GM12891 (cell line): Measurements from ENCODE around the gene CYGB.
A peak's percentile ranks its signal among the peaks of the same experiment; 100 is the strongest.
"Not testable (repeated sequence)": the region's sequence is repeated elsewhere in the genome, so short reads cannot be mapped to it uniquely, and the experiment has no call there.

Experiments used
- DNase-seq: peaks from one replicate; pipeline ENCODE4 v3.0.0; 2011; ENCODE audit warnings: low spot score; ENCODE audit not compliant: insufficient read length
- FAIRE-seq: peaks from 2 replicates; lab custom pipeline; 2011; peaks lifted over from hg19 to GRCh38; lab: Jason Lieb, UNC
- PAX5 ChIP-seq: IDR thresholded peaks from 2 replicates; pipeline ENCODE4 v1.6.1; 2011; ENCODE audit warnings: low read length, moderate library complexity, mild to moderate bottlenecking; ENCODE audit not compliant: insufficient read depth, severe bottlenecking
- POLR2A ChIP-seq: IDR thresholded peaks from 2 replicates; pipeline ENCODE4 v1.6.1; 2011; ENCODE audit warnings: low read depth, low read length, control low read depth
- POLR2AphosphoS5 ChIP-seq: IDR thresholded peaks from 2 replicates; pipeline ENCODE4 v1.6.1; 2011; ENCODE audit warnings: low read depth, low read length, control low read depth
- POU2F2 ChIP-seq: IDR thresholded peaks from 2 replicates; pipeline ENCODE4 v1.6.1; 2011; ENCODE audit warnings: low read depth, mild to moderate bottlenecking, control low read depth, low read length, moderate library complexity
- SPI1 ChIP-seq: IDR thresholded peaks from 2 replicates; pipeline ENCODE4 v1.6.1; 2011; ENCODE audit warnings: low read depth, low read length, control low read depth
- TAF1 ChIP-seq: IDR thresholded peaks from 2 replicates; pipeline ENCODE4 v1.6.1; 2011; ENCODE audit warnings: low read depth, low read length, control low read depth

The CYGB gene

GRCh38 chr17:76567634-76568432, 30.3 kb upstream of the CYGB start:
- TF ChIP-seq POLR2A (peak; percentile 40; the same call in 1 of the 2 replicates), PAX5 (no peak), POLR2AphosphoS5 (peak; percentile 34; the same call in 1 of the 2 replicates)
- DNase-seq: no peak
- no peak for FAIRE-seq

- TF ChIP-seq POLR2A: no peak; the same call in 1 of the 2 replicates
- TF ChIP-seq PAX5: no peak
- no peak; the same call in 1 of the 2 replicates for TF ChIP-seq POLR2AphosphoS5
- TF ChIP-seq SPI1: no peak
- TF ChIP-seq POU2F2: no peak
- TF ChIP-seq TAF1: no peak
- no peak for FAIRE-seq
- no peak for DNase-seq
These were observed 29.5 kb upstream of the CYGB start for GRCh38 chr17:76566988-76567431.

GRCh38 chr17:76566613-76566943, 29.1 kb upstream of the CYGB start:
- no peak for TF ChIP-seq POU2F2
- no peak for TF ChIP-seq SPI1
- DNase-seq (no peak), FAIRE-seq (no peak)

- DNase-seq (no peak), FAIRE-seq (no peak)
- no peak for TF ChIP-seq SPI1
- TF ChIP-seq PAX5: no peak
- TF ChIP-seq POLR2AphosphoS5: no peak; the same call in none of the 2 replicates
- TF ChIP-seq POLR2A: peak; percentile 55
These were observed 28.5 kb upstream of the CYGB start for GRCh38 chr17:76565728-76566612.

- DNase-seq, FAIRE-seq: not testable (repeated sequence)
These were observed 27.6 kb upstream of the CYGB start for GRCh38 chr17:76564991-76565727.

- DNase-seq, FAIRE-seq: not testable (repeated sequence)
These were observed 25.9 kb upstream of the CYGB start for GRCh38 chr17:76563359-76563758.

- DNase-seq (no peak), FAIRE-seq (no peak)
- TF ChIP-seq SPI1 (no peak), PAX5 (no peak), POLR2A (no peak), POLR2AphosphoS5 (no peak), TAF1 (no peak), POU2F2 (no peak)
These were observed 25.2 kb upstream of the CYGB start for GRCh38 chr17:76562734-76563148.

- FAIRE-seq (no peak), DNase-seq (no peak)
- TF ChIP-seq TAF1: no peak
- TF ChIP-seq POLR2AphosphoS5: no peak
- no peak for TF ChIP-seq POU2F2
- TF ChIP-seq SPI1: no peak
- TF ChIP-seq POLR2A: no peak
- no peak for TF ChIP-seq PAX5
These were observed 24.3 kb upstream of the CYGB start for GRCh38 chr17:76561799-76562268.

GRCh38 chr17:76561332-76561731, 23.8 kb upstream of the CYGB start:
- no peak for FAIRE-seq
- TF ChIP-seq TAF1 (no peak), POLR2A (no peak), PAX5 (no peak), POLR2AphosphoS5 (no peak), POU2F2 (no peak), SPI1 (no peak)
- DNase-seq: no peak

- FAIRE-seq (no peak), DNase-seq (no peak)
- TF ChIP-seq POU2F2 (no peak), TAF1 (no peak), POLR2AphosphoS5 (no peak), POLR2A (no peak), SPI1 (no peak), PAX5 (no peak)
These were observed 23.3 kb upstream of the CYGB start for GRCh38 chr17:76560877-76561221.
